Fibroblast of skin of right quadriceps (primary cell): ENCODE measurements around the gene VIPR2.

ENCODE experiments used
- DNase-seq: peaks from one replicate; pipeline ENCODE4 v3.0.0-alpha.2; 2013

The VIPR2 gene

DNA sequence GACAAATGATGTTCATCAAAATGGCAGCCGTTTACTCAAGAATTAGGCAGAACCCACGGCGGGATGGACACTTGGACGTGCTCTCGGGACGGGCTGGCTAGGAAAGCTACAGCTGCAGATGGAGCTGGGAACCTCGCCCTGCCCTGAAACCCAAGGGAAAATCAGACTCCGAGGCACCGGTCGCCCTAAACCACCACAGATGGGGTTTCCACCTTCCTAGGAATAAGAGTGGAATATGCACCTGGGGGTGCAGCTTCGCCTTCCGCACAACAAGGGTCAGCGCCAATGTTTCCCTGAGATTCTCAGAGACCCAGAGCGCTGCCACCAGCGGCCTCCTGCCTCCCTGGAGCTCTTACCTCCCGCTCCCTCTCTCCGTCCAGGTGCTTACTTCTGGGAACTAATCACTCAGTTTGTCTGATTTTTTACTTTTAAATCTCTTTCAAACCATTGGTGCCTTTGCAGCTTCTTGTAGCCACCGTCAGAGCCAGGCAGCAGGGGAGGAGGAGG lies 165.6 kb downstream of the VIPR2 start:
- DNase-seq: no peak
